Measurements from ENCODE around the gene RAX. TPM values are rescaled to one million over a fixed set of nuclear protein-coding genes. Genes with fewer than 3 reads are reported as not detected.

Gene RAX
- total and polyA plus RNA-seq, 10 donors, result 0.03 TPM; not detected in 9

DNA sequence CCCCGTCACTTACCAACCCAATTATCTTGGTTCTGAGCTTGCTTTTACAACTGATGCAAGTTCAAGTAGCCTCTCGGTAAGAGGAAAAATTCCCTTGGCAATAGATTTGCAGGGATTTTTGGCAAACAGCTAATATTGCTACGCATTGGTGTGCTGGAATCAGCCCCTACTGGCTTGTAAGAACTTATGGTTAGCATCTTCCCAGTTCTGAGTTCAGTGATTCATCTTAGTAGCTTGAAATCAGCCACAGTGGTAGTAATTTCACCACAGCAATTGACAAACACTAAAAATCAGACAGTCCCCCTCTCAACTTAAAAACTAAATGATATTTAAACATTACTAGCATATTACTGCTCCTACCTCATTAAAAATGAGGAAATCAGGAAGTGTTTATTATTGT lies 5.9 kb upstream of the RAX start:
- Histone ChIP-seq H3K27me3 (replicated peaks in 1 of 7) (peaks cover 0 to 95% (median 34%) of the 10 kb centered on the region in 7 donors), H3K9me3 (no peaks in the 10 kb centered on the region), H3K4me3 (no peak overlapping the region), H3K4me1 (peaks cover 0 to 2% (median 0%) of the 10 kb centered on the region in 6 donors), H3K27ac (no peak overlapping the region), H3K36me3 (no peaks in the 10 kb centered on the region)
- no peak for TF ChIP-seq POLR2A (IDR thresholded peaks at IDR 0.05)
- intact Hi-C loops (cut with DNase I; ENCODE audit: low total_unique reads), result no loop called here
- no peak for DNase-seq
- WGBS, 5 donors, result 39 to 77% (median 66%) methylated on average over 3 of the region's 3 CpGs

DNA sequence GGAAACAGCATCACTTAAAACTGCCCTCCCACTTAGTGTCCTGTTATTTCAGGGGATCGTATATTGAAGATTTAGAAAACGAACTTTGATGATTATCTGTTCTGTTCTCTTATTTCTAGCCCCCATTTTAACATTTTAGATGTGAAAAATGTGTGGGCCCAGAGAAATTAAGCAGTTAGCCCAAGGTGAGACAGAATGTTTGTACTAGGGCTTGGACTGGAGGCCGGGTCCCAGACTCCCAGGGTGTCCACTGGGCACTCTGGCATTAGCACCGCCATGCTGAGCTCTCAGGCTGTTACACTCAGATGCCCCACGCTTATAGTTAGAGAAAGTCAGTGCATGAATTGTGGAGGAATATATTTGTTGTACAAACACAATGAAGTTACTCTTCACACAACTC lies 5.5 kb upstream of the RAX start:
- H3K27me3 ChIP-seq (replicated peaks in 1 of 7), result peaks cover 2 to 95% (median 37%) of the 10 kb centered on the region in 7 donors
- no peak for DNase-seq
- intact Hi-C loops (cut with DNase I; ENCODE audit: low total_unique reads), result no loop called here
- no peaks in the 10 kb centered on the region for H3K9me3 ChIP-seq
- H3K36me3 ChIP-seq, result no peaks in the 10 kb centered on the region
- no peak overlapping the region for H3K4me3 ChIP-seq
- H3K4me1 ChIP-seq, result peaks cover 0 to 6% (median 3%) of the 10 kb centered on the region in 6 donors
- TF ChIP-seq POLR2AphosphoS5 (IDR thresholded peaks at IDR 0.05) (no peak), POLR2A (IDR thresholded peaks at IDR 0.05) (no peak)
- TF ChIP-seq, protein P1, sequence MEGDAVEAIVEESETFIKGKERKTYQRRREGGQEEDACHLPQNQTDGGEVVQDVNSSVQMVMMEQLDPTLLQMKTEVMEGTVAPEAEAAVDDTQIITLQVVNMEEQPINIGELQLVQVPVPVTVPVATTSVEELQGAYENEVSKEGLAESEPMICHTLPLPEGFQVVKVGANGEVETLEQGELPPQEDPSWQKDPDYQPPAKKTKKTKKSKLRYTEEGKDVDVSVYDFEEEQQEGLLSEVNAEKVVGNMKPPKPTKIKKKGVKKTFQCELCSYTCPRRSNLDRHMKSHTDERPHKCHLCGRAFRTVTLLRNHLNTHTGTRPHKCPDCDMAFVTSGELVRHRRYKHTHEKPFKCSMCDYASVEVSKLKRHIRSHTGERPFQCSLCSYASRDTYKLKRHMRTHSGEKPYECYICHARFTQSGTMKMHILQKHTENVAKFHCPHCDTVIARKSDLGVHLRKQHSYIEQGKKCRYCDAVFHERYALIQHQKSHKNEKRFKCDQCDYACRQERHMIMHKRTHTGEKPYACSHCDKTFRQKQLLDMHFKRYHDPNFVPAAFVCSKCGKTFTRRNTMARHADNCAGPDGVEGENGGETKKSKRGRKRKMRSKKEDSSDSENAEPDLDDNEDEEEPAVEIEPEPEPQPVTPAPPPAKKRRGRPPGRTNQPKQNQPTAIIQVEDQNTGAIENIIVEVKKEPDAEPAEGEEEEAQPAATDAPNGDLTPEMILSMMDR (IDR thresholded peaks at IDR 0.05 in 8 of 11, conservative IDR thresholded peaks at IDR 0.05 in 3 of 11), result no peak
- no peak overlapping the region for H3K27ac ChIP-seq
- 55 to 75% (median 72%) methylated on average over 5 of the region's 5 CpGs for WGBS, 5 donors

DNA sequence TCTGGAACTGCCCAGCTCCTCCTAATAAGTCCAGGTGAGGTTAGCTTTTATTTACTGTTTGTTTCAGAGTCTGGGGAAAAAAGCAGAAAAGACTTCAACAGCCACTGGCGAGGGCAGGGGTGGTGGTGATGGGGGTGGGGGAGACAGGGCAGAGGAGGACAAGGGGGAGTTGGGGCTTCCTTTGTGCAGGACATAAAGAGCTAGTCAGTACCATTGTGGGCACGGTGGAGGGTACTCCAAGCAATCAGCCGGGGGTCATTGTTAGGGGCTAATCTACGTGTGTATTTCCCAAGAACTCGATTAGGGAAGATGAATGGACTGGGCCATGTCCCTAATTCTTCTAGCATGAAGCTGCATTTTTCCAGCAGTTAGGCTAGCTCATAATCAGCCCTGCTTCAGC lies 2.8 kb upstream of the RAX start:
- 22 to 35% (median 27%) methylated on average over 5 of the region's 5 CpGs for WGBS, 5 donors
- DNase-seq, result no peak
- no peak for TF ChIP-seq POLR2AphosphoS5 (IDR thresholded peaks at IDR 0.05)
- no peak for TF ChIP-seq POLR2A (IDR thresholded peaks at IDR 0.05)
- TF ChIP-seq, protein P1 (IDR thresholded peaks at IDR 0.05 in 8 of 11, conservative IDR thresholded peaks at IDR 0.05 in 3 of 11), result no peak
- peaks cover 19 to 98% (median 64%) of the 10 kb centered on the region in 7 donors for H3K27me3 ChIP-seq (replicated peaks in 1 of 7)
- no peaks in the 10 kb centered on the region for H3K36me3 ChIP-seq
- intact Hi-C loops (cut with DNase I; ENCODE audit: low total_unique reads), result no loop called here
- no peaks in the 10 kb centered on the region for H3K9me3 ChIP-seq
- peaks cover 10 to 26% (median 24%) of the 10 kb centered on the region in 6 donors for H3K4me1 ChIP-seq
- no peak overlapping the region for H3K27ac ChIP-seq
- no peak overlapping the region for H3K4me3 ChIP-seq

DNA sequence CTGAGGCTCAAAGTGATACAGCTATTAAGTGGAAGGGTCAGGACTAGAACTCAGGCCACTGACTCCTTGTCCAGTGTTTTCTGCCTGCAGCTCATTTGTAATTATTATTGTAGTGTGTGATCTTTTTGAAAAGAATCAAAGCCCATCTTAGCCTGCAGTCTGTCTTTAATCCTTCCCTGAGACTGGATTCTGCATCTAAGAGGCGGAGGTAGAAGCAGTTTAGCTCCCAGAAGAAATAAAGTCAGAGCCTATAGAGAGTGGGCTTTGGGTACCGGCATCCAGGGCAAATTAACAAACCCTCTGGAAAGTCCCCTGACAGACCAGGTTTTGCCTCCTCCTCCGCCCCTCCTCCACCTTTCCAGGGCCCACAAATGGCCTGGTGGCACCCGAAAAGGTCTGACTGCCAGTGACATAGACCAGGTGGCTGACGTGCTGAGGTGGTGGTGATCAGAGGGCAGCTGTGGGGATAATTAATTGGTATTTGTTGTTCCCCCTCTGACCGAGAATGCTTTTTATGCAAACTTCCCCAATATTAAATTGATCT lies 2.2 kb upstream of the RAX start:
- intact Hi-C loops (cut with DNase I; ENCODE audit: low total_unique reads), result no loop called here
- DNase-seq, result no peak
- no peak overlapping the region for H3K27ac ChIP-seq
- peaks cover 19 to 99% (median 70%) of the 10 kb centered on the region in 7 donors for H3K27me3 ChIP-seq (replicated peaks in 1 of 7)
- no peaks in the 10 kb centered on the region for H3K36me3 ChIP-seq
- H3K9me3 ChIP-seq, result no peaks in the 10 kb centered on the region
- H3K4me1 ChIP-seq, result peaks cover 10 to 26% (median 24%) of the 10 kb centered on the region in 6 donors
- TF ChIP-seq POLR2AphosphoS5 (IDR thresholded peaks at IDR 0.05) (no peak), POLR2A (IDR thresholded peaks at IDR 0.05) (no peak)
- TF ChIP-seq, protein P1 (IDR thresholded peaks at IDR 0.05 in 8 of 11, conservative IDR thresholded peaks at IDR 0.05 in 3 of 11), result no peak
- H3K4me3 ChIP-seq, result no peak overlapping the region
- WGBS, 5 donors, result 13 to 26% (median 17%) methylated on average over 6 of the region's 6 CpGs
